CD4-positive, alpha-beta T cell (primary cell): ENCODE results near the gene VSTM2B. TPM values are rescaled to one million over a fixed set of nuclear protein-coding genes. Genes with fewer than 3 reads are reported as not detected.

Experiments
- ATAC-seq: fragments of 200-7000 bp; cut with Tn5 transposase; one replicate; pipeline ENCODE4 v1.10.0; 2022; ENCODE audit warnings: mild to moderate bottlenecking; ENCODE audit not compliant: poor library complexity
- CTCF ChIA-PET: fragments of 350-600 bp; sonication (Branson Sonifier 250); formaldehyde crosslinking; loops from one replicate; lab custom pipeline; 2021; ENCODE audit warnings: antibody characterized with exemption, inconsistent platforms; lab: Charles Lee
- POLR2A ChIA-PET: fragments of 350-600 bp; sonication (Branson Sonifier 250); formaldehyde crosslinking; loops from one replicate; lab custom pipeline; 2021; ENCODE audit warnings: antibody characterized with exemption, inconsistent platforms; lab: Charles Lee
- DNase-seq, 14 experiments: peaks; one replicate each; pipeline ENCODE4 v3.0.0-alpha.2; 2013 to 2020; ENCODE audit warnings: mixed read lengths in 2 of 14
- H3K27ac ChIP-seq, 2 donors: one replicate each; pipeline versions ENCODE4 v1.5.1 to v1.7.0; 2013; ENCODE audit warnings: low read length in 2 of 2, low read depth in 1 of 2, mild to moderate bottlenecking in 1 of 2
- H3K27me3 ChIP-seq, 2 experiments: 1 replicate in 1 of 2; 2 replicates in 1 of 2; pipeline versions ENCODE4 v1.6.1 to v1.7.0; 2013; ENCODE audit warnings: low read length in 2 of 2, control low read depth in 1 of 2, mild to moderate bottlenecking in 1 of 2, moderate library complexity in 1 of 2; ENCODE audit not compliant: insufficient read depth in 2 of 2, control insufficient read depth in 1 of 2
- H3K36me3 ChIP-seq: one replicate; pipeline ENCODE4 v1.6.1; 2013; ENCODE audit warnings: low read length, control low read depth; ENCODE audit not compliant: insufficient read depth
- H3K4me1 ChIP-seq: one replicate; pipeline ENCODE4 v1.6.1; 2013; ENCODE audit warnings: low read length, control low read depth; ENCODE audit not compliant: insufficient read depth
- H3K4me3 ChIP-seq: one replicate; pipeline ENCODE4 v1.5.1; 2013; ENCODE audit warnings: mild to moderate bottlenecking, low read length, moderate library complexity
- H3K9me3 ChIP-seq, 2 experiments: 1 replicate in 1 of 2; 2 replicates in 1 of 2; pipeline versions ENCODE4 v1.6.1 to v1.7.0; 2013; ENCODE audit warnings: low read length in 2 of 2, mild to moderate bottlenecking in 2 of 2, control low read depth in 1 of 2, moderate library complexity in 1 of 2; ENCODE audit not compliant: control insufficient read depth in 1 of 2, insufficient read depth in 1 of 2
- H3K27ac Mint-ChIP-seq: one replicate; pipeline ENCODE4 v1.8.0; 2020; ENCODE audit warnings: mixed read lengths
- H3K27me3 Mint-ChIP-seq: one replicate; pipeline ENCODE4 v1.8.0; 2021; ENCODE audit warnings: mixed read lengths
- H3K36me3 Mint-ChIP-seq: one replicate; pipeline ENCODE4 v1.8.0; 2021; ENCODE audit warnings: low read depth, mixed read lengths
- H3K4me1 Mint-ChIP-seq: one replicate; pipeline ENCODE4 v1.8.0; 2021; ENCODE audit warnings: low read depth, mixed read lengths
- H3K4me3 Mint-ChIP-seq: one replicate; pipeline ENCODE4 v1.8.0; 2020; ENCODE audit warnings: mild to moderate bottlenecking, mixed read lengths
- H3K9me3 Mint-ChIP-seq: one replicate; pipeline ENCODE4 v1.8.0; 2020; ENCODE audit warnings: mixed read lengths
- CTCF ChIP-seq: fragments of 200-600 bp; IDR thresholded peaks from one replicate; pipeline ENCODE4 v1.8.0; 2022; ENCODE audit warnings: antibody characterized with exemption, mild to moderate bottlenecking
- intact Hi-C, 2 experiments: fragments of 100-400 bp; cut with DNase I in 1 of 2; cut with micrococcal nuclease in 1 of 2; formaldehyde crosslinking; loops; one replicate each; pipeline versions ENCODE4 v1.15.1 to v1.9.0; 2023 to 2025; cut with DNase I, micrococcal nuclease
- total RNA-seq, 174 experiments: library from RNA in 2 of 174; stranded (reverse) in 2 of 174; gene quantifications; one replicate each; pipeline ENCODE4 v1.2.3 and lab custom pipeline; 2021 to 2026

The VSTM2B gene
- total RNA-seq, 2 experiments from 2014 or later, result not detected

GRCh38 chr19:29545866-29546582 lies 20.2 kb downstream of the VSTM2B start:
- CTCF ChIA-PET, result no interaction called here

GRCh38 chr19:29546583-29547190 lies 20.9 kb downstream of the VSTM2B start:
- Mint-ChIP-seq H3K27ac (no peak overlapping the region), H3K4me1 (no peaks in the 10 kb centered on the region), H3K27me3 (peaks cover 32% of the 10 kb centered on the region), H3K36me3 (no peaks in the 10 kb centered on the region), H3K4me3 (no peak overlapping the region), H3K9me3 (no peaks in the 10 kb centered on the region)
- ATAC-seq (no peak), DNase-seq (no peak)
- Histone ChIP-seq H3K9me3 (peaks cover 0 to 17% of the 10 kb centered on the region in 2 experiments), H3K4me3 (no peak overlapping the region), H3K36me3 (no peaks in the 10 kb centered on the region), H3K27ac (no peak overlapping the region), H3K27me3 (peaks cover 0 to 7% of the 10 kb centered on the region in 2 experiments), H3K4me1 (no peaks in the 10 kb centered on the region)
- TF ChIP-seq CTCF, result no peak
- ChIA-PET POLR2A (no interaction called here), CTCF (no interaction called here)
- intact Hi-C loops, result no loop called here

More at GRCh38 chr19:29545866-29546582, 20.2 kb downstream of the VSTM2B start:
- TF ChIP-seq CTCF, result no peak
- Histone ChIP-seq H3K4me1 (no peaks in the 10 kb centered on the region), H3K36me3 (no peaks in the 10 kb centered on the region), H3K27ac (no peak overlapping the region), H3K9me3 (peaks cover 0 to 17% of the 10 kb centered on the region in 2 experiments), H3K27me3 (peaks cover 0 to 6% of the 10 kb centered on the region in 2 experiments), H3K4me3 (no peak overlapping the region)
- POLR2A ChIA-PET, result no interaction called here
- peaks cover 32% of the 10 kb centered on the region for H3K27me3 Mint-ChIP-seq
- ATAC-seq (no peak), DNase-seq (no peak)
- no peaks in the 10 kb centered on the region for H3K9me3 Mint-ChIP-seq
- H3K4me3 Mint-ChIP-seq, result no peak overlapping the region
- no peaks in the 10 kb centered on the region for H3K4me1 Mint-ChIP-seq
- no peak overlapping the region for H3K27ac Mint-ChIP-seq
- no peaks in the 10 kb centered on the region for H3K36me3 Mint-ChIP-seq
- intact Hi-C loops, result no loop called here

GRCh38 chr19:29547361-29547960 lies 21.7 kb downstream of the VSTM2B start:
- ChIA-PET CTCF (no interaction called here), POLR2A (no interaction called here)
- H3K27ac Mint-ChIP-seq, result no peak overlapping the region
- TF ChIP-seq CTCF, result no peak
- Histone ChIP-seq H3K9me3 (peaks cover 2 to 20% of the 10 kb centered on the region in 2 experiments), H3K4me3 (no peak overlapping the region), H3K27ac (no peak overlapping the region), H3K27me3 (peaks cover 0 to 7% of the 10 kb centered on the region in 2 experiments), H3K36me3 (no peaks in the 10 kb centered on the region), H3K4me1 (no peaks in the 10 kb centered on the region)
- intact Hi-C loops, result no loop called here
- H3K4me3 Mint-ChIP-seq, result no peak overlapping the region
- H3K4me1 Mint-ChIP-seq, result no peaks in the 10 kb centered on the region
- DNase-seq (no peak), ATAC-seq (no peak)
- no peaks in the 10 kb centered on the region for H3K36me3 Mint-ChIP-seq
- H3K27me3 Mint-ChIP-seq, result peaks cover 32% of the 10 kb centered on the region
- no peaks in the 10 kb centered on the region for H3K9me3 Mint-ChIP-seq
